ENCODE data around the gene AK1.
A peak's percentile ranks its signal among the peaks of the same experiment; 100 is the strongest.
"Not testable (repeated sequence)": the region's sequence is repeated elsewhere in the genome, so short reads cannot be mapped to it uniquely, and the experiment has no call there.

The AK1 gene

DNA sequence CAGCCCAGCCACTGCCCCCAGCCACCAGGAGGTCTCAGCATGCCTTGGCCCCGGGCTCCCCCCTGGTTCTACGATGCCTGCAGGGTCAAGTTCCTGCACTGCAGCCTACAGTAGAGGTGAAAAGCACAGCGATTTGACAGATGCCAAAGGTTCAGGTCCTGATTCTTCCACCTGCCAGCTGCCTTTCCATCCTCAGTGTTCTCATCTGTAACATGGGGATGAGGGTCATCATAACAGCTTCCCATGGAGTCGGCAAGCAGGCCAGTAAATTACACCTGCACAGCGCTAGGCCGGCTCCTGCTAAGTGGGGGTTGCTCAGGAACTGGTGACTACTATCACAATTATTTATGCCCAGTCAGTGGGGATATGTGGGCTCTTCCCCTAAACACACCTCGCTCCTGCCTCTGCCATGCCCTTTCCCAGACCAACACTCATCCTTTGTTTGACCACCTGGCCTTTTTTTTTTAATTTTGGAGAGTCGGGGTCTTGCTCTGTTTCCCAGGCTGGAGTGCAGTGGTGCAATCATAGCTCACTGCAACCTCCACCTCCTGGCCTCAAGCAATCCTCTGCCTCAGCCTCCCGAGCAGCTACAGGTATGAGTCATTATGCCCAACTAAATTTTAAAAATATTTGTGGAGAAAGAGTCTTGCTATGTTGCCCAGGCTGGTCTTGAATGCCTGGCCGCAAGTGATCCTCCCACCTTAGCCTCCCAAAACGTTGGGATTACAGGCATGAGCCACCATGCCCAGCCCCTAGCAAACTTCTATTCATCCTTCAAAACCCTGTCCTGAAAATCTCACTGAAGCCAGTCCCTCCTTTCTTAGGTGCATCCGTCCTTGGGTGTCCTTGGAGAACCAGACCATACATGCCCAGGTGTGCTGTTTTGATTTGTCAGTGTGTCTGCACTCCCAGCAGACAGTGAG is 29.4 kb downstream of the AK1 start:
- no peak for DNase-seq (ENCODE audit: low read depth)

DNA sequence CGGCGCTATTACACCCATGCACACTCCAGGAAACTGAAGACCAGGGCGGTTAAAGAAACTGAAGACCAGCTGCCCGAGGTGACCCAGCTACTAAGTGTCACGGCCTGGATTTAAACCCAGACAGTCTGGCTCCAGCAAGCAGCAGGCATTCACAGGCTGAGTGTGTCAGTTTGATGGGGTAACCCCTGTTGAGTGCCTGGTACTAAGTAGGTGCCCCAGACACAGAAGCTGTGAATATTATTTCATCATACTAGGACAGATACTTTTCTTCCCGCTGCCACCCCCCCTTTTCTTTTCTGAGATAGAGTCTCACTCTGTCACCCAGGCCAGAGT is 30.3 kb downstream of the AK1 start:
- no peak for DNase-seq (ENCODE audit: low read depth)

DNA sequence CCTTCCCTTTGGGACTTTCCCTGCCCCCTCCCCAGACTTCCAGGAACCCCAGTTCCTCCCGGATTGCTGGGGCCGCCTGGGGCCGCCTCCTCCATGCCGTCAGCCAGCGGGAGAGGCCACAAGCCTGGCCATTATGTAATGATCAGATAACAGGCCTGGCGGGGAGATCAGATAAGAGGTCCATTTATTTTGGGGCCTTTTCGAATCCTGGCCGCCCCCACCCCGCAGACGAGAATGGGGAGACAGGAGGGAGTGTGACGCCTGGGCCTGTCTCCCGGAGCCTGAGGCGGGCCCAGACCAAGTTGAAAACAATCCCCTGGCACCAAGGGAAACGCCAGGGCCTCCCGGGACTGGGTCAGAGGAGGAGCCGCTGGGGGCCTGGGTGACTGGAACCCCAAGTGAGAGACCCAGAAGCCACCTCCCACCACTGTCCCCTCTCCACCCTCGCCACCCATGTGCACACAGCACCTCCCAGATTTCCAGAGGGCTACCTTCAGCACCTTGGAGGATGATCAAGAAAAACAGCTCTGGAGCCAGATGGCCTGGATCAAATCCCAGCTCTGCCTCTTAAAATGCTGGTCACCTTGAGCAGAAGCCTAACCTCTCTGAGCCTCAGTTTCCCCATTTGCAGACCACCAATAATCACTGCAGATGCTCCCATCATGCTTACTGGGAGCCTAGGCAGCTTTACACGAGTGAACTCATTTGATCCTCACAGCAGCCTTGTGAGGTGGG is 30.9 kb downstream of the AK1 start:
- DNase-seq (ENCODE audit: low read depth): no peak

DNA sequence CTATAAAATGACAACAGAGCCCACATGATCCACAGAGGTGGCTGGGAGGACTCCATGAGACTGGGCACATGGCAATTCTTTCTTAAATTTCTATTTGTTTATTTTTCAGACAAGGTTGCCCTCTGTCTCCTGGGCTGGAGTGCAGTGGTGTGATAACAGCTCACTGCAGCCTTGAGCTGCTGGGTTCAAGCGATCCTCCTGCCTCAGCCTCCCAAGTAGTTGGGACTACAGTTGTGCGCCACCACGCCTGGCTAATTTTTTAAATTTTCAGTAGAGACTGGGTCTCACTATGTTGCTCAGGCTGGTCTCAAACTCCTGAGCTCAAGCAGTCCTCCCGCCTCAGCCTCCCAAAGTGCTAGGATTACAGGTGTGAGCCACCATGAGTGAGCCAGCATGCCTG is 31.9 kb downstream of the AK1 start:
- DNase-seq (ENCODE audit: low read depth): not testable (repeated sequence)

DNA sequence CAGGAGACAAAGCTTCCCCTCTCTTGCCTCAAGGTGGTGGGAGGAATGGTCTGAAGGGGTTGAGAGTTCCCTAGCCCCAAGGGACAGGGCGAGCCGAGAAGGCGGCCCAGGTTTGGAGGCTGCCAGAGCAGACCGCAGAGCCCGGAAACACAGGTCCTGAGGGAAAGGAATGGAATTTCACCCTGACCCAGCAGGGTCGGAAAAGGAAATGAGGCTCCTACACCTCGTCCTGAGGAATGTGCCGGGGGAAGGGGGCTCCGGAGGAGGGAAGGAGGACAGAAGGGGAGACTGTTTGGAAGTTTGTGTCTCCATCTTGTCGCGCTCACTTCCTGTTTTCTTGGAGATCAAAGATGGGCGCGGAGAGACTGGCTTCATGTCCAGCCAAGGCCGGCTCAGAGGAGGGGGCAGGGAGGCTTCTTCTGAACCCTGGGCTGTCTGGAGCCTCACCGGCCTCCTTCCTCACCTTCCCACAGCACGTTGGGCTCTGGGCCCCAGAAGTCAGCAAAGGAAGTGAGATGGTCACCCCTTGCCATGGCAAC is 32.6 kb downstream of the AK1 start:
- no peak for DNase-seq (ENCODE audit: low read depth)

DNA sequence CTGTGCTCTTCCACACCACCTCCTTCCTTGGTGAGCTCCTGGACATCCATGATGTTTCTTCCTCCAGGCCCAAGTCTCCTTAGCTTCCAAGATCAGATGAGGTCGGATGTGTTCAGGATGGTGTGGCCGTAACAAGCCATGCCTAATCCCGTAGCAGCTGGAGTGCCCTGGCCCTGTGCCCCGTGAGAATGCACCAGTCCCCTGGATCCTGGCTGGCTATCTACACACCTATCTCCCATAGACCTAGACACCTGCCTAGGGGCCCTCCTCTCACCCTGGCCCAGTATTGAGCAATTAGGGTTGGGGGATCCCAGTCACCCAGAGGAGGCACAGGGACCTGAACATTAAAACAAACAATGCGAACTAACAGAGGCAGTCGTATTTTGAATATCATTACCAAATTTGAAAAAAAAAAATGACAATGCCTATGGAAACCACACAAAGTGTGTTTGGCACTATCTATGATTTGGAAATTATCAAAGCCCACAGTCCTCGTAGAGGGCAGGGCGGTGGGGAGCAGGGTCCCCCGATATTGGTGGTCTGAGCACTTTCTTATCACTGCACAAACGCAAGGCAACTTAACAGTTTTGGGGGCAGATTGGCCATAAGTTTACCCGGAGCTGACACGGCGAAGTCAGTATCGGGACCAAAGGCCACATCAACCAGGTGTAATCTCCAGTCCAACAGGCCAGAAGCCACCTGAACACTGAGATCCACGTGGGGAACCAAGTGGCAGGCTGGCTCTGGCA is 36.2 kb downstream of the AK1 start:
- no peak for DNase-seq (ENCODE audit: low read depth)

DNA sequence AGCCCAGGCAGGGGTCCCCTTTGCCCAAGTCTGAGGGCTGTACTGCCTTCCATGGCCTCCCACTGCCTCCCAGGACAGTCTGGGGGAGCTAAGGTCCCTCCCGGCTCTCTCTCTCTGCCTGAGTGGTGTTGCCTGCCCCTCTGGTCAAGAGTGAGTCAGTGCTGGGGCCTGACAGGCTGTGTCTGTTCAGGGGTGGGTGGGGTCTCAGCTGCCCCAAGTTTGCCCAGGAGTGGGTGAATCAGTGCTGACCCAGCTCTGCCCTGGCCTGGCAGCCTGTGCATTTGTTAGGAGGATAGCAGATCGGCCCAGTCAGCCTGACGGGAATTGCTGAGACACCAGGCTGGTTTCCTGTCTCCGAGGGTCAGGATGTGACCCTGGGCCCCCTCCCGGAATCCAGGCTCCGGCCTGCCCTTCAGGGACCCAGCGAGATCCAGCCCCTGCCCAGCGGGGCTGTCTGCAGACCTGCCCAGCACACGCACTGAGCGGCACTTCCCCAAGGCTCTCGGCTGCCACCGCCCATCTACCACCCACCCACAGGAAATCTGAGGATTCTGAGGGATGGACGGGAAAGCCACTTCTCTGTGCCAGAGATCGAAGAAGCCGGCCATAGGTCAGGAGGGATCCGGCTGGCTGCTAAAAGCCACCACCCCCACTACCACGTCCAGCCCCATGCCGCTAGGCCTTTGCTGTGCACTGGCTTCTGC is 38.9 kb downstream of the AK1 start:
- DNase-seq (ENCODE audit: low read depth): peak; percentile 99

DNA sequence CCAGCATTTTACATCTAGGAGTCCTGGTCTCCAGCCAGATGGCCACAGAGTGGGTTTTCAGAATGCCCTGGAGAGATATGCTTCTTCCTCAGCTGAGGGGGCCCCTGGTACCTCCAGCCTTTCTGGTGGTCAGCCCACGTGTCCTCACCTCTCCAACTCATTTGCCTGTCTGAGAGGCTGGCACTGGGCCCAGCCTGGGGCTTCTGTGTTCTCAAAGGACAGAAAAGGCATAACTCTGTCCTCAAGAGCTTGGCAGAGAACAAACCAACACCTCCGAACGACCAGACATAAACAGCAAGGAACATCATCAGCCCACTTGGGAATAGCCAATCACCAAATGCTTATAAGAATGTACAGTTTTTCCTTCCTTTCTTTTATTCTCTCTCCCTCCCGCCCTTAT is 40.1 kb downstream of the AK1 start:
- no peak for DNase-seq (ENCODE audit: low read depth)

DNA sequence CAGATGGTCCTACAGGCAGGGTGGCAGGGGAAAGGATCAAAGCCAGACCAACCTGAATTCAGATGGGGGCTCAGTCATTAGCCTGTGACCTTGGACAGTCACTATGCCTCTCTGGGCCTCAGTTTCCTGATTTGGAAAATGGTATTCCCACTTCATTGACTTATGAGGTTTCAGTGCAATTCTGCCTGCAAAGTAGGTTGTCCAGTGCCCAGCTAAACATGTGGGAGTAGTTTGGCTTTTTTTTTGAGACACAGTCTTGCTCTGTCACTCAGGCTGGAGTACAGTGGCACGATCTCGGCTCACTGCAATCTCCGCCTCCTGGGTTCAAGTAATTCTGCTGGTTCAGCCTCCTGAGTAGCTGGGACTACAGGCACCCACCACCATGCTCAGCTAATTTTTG is 40.9 kb downstream of the AK1 start:
- DNase-seq (ENCODE audit: low read depth): not testable (repeated sequence)

DNA sequence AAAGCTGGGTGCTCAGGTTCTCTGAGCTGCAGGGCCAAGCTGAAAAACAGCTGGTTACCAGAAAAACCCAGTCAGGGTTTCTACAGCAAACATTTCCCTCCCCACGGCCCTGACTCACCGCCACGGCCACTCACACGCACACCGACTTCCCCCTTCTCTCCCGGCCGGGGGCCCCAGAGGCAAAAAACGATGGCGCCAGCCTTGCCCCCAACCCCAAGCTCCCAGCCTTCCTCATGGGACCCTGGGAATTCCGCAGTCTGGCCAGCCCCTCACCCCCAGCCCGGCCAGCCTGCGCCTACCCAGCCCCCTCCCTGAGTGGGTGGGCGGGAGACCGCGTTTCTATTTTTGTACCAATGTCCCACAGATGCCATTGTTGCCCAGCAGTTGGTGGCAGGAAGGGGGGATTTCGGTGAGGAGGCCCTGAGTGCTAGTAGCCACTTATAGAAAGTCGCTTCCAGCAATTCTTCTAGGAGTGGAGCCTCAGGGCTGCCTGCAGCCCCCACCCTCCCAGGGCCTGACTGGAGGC is 41.4 kb downstream of the AK1 start:
- DNase-seq (ENCODE audit: low read depth): peak; percentile 83

DNA sequence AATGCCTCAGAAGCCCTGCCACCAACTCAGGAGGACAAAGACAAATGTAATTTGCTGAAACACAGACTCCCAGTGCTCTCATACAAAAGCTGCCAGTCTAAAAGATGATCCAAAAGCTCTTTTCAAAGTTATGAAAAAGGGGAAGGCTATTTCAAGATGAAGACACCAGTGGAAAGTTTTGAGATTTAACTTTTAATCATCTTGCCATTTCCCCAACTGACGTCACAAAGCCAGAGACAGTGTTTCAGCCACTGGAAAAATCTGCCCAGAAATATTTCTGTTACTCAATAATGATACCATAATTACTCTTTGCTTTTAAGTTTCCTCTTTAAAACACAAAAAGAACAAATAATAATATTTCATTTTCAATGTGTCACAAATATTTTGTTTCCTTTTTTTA is 43.9 kb downstream of the AK1 start:
- peak; percentile 81 for DNase-seq (ENCODE audit: low read depth)

DNA sequence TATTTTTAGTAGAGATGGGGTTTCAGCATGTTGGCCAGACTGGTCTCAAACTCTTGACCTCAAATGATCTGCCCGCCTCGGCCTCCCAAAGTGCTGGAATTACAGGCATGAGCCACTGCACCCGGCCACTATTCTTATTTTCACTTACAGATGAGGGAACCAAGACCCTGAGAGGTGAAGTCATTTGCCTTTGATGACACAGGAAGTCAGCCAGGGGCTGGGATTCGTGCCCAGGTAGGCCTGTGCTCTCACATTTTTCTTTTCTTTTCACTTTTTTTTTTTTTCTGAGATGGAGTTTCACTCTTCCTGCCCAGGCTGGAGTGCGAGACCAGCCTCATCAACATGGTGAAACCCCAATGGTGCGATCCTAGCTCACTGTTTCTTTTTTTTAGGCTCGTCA is 45.2 kb downstream of the AK1 start:
- DNase-seq (ENCODE audit: low read depth): no peak

DNA sequence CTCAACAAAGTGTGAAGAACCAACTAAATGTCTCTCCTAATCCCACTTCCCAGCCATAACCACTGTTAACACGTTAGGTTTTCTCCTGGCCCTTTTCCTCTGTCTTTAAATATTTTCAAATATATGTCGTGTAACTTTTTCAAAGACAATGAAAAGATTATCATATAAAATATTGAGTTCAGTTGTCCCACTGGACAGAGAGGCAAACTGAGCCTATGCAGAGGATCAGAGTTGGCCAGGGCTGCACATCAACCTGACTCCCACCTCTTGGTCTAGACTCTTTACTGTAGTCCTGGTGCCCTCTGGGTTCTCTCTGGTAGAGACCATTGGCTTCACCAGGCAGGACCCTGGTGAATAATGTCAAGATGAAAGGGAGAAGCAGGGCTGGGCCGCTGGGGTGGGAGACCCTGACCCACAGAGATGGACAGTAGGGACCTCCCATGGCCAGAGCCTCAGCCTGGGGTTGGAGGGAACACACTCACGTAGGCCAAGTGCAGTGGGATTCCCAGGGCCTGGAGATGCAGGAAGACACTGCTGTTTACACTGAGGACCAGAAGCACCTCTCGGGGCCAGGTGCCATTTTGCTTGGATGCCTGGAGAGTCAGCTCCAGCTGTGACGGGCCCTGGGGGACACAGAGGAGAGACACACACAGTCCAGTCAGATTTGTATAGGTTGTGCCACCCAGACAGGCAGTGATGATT is 48.1 kb downstream of the AK1 start:
- DNase-seq (ENCODE audit: low read depth): no peak

DNA sequence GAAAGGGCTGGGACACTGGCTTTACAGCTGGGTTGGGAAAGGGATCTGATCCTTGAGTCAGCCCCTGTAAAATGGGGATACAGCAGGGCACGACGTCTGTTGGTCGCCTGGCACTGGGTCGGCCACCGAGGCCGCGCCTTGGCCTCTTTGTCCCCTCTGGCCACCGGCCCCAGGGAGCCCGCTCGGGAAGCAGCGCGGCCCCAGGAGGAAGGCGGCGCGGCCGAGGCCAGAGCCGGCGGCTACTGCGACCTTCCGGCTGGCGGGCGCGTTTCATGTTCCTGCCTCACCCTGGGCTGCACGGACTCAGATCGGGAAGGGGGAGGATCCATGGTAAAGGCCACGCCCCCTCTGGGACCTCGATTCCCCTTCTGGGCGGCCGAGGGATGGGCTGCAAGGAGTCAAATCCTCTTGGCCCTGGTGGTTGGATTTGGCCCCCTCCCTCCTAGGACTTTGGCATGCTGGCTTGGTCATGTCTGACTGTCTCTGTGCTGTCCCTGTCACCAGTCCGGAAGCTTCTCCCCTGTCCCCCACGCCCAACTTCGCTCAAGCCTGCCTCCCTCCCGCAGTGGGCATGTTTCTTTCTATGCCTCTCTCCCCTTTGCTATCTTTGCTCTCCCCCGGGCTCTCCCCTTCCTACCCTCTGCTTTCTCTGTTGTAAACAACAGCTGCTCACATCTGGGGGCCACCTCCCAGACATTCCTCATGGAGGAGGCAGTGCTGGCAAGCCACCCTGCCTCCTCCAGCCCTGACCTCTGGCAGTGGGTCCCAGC is 49.0 kb downstream of the AK1 start:
- DNase-seq (ENCODE audit: low read depth): peak; percentile 64

DNA sequence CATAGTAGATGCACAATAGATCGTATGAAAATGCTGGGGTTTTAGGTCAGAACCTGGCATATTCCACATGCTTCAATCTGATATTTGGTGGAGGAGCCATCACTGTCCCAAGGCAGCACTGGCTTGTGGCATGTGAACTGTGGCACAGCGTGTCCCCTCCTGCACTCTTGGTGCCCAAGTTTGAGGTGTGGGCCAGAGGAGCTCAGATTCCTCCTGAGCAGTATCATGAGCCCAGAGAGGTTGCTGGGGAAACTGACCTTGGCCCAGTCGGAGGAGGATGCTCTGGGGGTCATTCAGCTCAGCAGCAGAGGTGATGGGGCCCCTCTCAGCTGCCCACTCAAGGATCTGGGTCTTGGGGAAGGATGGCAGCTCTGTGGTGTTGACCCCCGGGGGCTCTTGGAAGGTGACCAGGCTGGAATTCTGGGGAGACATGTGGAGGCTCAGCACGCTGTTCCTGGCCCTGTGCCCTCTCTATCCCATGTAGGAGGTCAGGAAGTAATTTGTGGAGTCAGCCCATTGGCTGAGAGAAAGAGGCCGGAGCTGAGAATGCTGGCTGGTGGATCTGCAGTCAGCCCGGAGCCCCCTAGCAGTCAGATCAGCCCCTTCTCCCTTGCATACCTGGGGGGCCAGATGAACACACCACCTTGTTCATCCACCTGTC is 51.1 kb downstream of the AK1 start:
- no peak for DNase-seq (ENCODE audit: low read depth)

DNA sequence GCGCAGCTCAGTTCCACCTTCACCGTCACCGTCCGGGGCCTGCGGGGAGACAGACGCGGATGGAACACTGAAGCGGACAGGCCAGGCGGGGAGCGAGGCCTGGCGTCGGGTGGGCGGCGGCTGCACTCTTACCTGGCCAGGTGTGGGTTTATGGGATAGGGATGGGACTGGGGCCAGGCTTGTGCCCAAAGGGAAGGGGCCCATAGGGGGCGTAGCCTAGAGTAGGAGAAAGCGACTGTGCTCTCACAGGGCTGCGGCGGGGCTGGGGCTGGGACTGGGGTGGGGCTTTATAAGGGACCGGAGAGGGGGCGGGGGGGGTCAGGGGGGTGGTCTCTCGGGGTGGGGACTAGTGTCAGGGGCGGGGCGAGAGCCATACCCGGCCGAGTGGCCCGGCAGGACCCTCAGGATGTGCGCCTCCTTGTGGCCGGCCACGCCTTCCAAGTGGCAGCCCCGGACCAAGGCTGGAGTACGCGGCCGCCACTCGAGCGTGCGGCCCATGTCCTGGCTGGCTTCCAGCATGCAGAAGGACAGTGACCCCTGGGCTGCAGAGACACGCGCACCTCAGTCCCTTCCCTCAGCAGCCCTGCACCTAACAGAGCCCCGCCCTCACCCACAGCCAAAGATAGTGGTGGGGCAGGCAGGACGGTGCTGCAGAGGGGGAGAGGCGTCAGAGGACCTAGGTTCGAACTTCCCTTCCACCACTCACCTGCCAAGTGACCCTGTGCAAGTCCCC is 52.0 kb downstream of the AK1 start:
- DNase-seq (ENCODE audit: low read depth): no peak

DNA sequence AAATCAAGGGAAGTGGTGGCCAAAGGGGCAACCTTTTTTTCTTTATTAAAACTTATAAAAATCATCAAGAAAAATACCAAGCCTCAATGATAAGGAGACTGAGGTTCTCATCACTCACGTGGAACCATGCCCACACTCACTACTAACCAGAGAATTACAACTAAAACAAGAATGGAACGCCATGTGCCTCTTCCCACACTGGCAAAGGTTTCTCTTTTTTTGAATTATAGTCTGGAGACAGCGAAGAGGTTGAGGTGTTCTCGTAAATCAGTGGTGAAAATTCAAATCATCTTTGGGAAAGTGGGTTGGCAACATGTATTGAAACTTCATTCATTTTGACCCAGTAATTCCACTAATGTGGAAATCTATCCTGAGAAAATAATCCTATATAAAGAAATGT is 55.4 kb downstream of the AK1 start:
- DNase-seq (ENCODE audit: low read depth): no peak

DNA sequence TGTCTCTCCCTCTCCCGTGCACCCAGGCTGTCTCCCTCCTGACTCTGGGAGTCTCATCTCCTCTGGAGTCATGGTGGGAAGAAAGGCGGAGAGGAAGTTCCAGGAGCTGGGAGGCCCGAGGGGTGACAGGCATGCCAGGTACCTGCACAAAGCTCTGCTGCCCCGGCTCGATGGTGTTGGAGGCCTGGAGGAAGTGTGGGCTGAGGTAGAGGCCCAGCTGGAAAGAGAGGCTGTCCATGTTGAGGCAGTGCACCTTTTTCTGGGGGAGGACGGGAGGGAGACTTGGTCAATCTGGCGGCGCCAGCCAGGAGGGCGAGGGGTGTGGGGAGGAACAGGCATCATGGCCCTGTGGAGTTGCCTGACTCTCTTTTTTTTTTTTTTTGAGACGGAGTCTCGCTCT is 58.9 kb downstream of the AK1 start:
- no peak for DNase-seq (ENCODE audit: low read depth)

DNA sequence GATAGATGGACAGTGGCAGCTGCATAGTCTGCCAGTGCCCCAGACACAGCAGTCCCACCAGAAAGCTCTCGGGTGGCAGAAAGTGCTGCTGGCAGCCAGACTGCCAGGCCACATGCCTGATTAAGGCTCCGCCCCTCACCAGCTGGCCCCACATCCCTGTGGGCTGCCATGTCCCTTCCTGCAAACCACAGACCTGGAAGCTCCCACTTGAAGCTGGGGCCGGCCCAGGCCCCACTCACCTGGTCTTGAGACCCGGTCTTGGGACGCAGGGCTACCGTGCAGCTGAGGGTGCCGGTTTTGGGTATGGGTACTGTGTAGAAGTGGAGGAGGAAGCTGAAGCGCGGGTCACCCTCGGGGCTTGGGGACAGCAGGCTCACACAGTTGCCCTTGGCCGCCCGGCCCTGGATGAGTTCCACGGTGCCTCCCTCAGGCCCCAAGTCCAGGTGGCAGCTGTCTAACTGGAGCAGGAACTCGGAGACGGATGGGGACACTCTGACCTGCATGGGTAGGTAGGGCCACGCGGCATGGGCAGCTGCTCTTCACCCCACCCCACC is 59.5 kb downstream of the AK1 start:
- no peak for DNase-seq (ENCODE audit: low read depth)

Data from stromal cell of bone marrow (primary cell).